HepG2 (cell line): ENCODE data around the gene TNNI3K. TPM values are rescaled to one million over a fixed set of nuclear protein-coding genes. Genes with fewer than 3 reads are reported as not detected.

Source experiments
- ATAC-seq: fragments of 200-7000 bp; cut with Tn5 transposase; 3 replicates; pipeline ENCODE4 v1.9.1; 2020; ENCODE audit warnings: mild to moderate bottlenecking, moderate library complexity
- BruUV-seq: library from RNA; stranded (reverse); fragments of 400-500 nt; replicated peaks from 2 replicates; lab custom pipeline; 2021; lab: Mats Ljungman, UMichigan
- CTCF ChIA-PET: fragments of 300-600 bp; formaldehyde crosslinking; extraction: SDS; loops from one replicate; lab custom pipeline; 2021; ENCODE audit warnings: low total read pairs, inconsistent platforms, low intra/inter-chr PET ratio; lab: Yijun Ruan, JAX
- POLR2A ChIA-PET: fragments of 350-600 bp; sonication (Branson Sonifier 250); formaldehyde crosslinking; loops from one replicate; lab custom pipeline; 2020; ENCODE audit warnings: antibody characterized with exemption, inconsistent platforms; lab: Yijun Ruan, JAX
- DNase-seq: peaks from one replicate; pipeline ENCODE4 v3.0.0-alpha.2; 2015; ENCODE audit warnings: low spot score
- FAIRE-seq: peaks from 3 replicates; lab custom pipeline; 2011; peaks lifted over from hg19 to GRCh38; lab: Jason Lieb, UNC
- H2AFZ ChIP-seq: one replicate; pipeline ENCODE4 v1.6.1; 2011; ENCODE audit warnings: low read length, inconsistent platforms
- H3K27ac ChIP-seq: fragments of 300-600 bp; 3 replicates; pipeline ENCODE4 v1.8.0; 2011; ENCODE audit warnings: mixed run types, mild to moderate bottlenecking, mixed read lengths, low read length, inconsistent platforms; ENCODE audit not compliant: insufficient read depth; ENCODE audit errors: extremely low read length
- H3K27me3 ChIP-seq, 2 experiments: fragments of 200-600 bp in 1 of 2; 2 replicates in 1 of 2; 3 replicates in 1 of 2; pipeline versions ENCODE4 v1.6.0 to v1.8.0; 2011; ENCODE audit warnings: low read length in 2 of 2, mild to moderate bottlenecking in 2 of 2, moderate library complexity in 2 of 2, inconsistent platforms in 1 of 2; ENCODE audit not compliant: insufficient read depth in 2 of 2, control insufficient read depth in 1 of 2
- H3K36me3 ChIP-seq, 2 experiments: fragments of 200-600 bp in 1 of 2; replicated peaks in 1 of 2; 2 replicates in 1 of 2; 3 replicates in 1 of 2; pipeline versions ENCODE4 v1.5.1 to v1.8.0; 2011; ENCODE audit warnings: low read length in 2 of 2, inconsistent platforms in 1 of 2; ENCODE audit not compliant: insufficient read depth in 2 of 2, control insufficient read depth in 1 of 2
- H3K4me1 ChIP-seq: 2 replicates; pipeline ENCODE4 v1.5.1; 2012; ENCODE audit warnings: low read length, inconsistent platforms; ENCODE audit not compliant: insufficient read depth
- H3K4me2 ChIP-seq: 2 replicates; pipeline ENCODE4 v1.6.0; 2011; ENCODE audit warnings: low read depth, low read length, inconsistent platforms
- H3K4me3 ChIP-seq, 3 experiments: fragments of 200-600 bp in 1 of 3; sonication (generic), shearing (Covaris generic) in 1 of 3; replicated peaks in 1 of 3; 2 replicates each; pipeline ENCODE4 v1.5.1; 2011 to 2016; ENCODE audit warnings: low read length in 3 of 3, inconsistent platforms in 2 of 3, low read depth in 2 of 3, mild to moderate bottlenecking in 2 of 3, control low read depth in 1 of 3, mixed read lengths in 1 of 3; ENCODE audit not compliant: insufficient read depth in 1 of 3
- H3K79me2 ChIP-seq: one replicate; pipeline ENCODE4 v1.6.1; 2011; ENCODE audit warnings: low read length, inconsistent platforms; ENCODE audit not compliant: insufficient read depth
- H3K9ac ChIP-seq: 2 replicates; pipeline ENCODE4 v1.6.0; 2011; ENCODE audit warnings: mild to moderate bottlenecking, low read depth, low read length, inconsistent platforms; ENCODE audit not compliant: insufficient read depth
- H3K9me3 ChIP-seq: 2 replicates; pipeline ENCODE4 v1.5.1; 2012; ENCODE audit warnings: mild to moderate bottlenecking, low read length
- H4K20me1 ChIP-seq: 2 replicates; pipeline ENCODE4 v1.6.0; 2011; ENCODE audit warnings: inconsistent platforms, mild to moderate bottlenecking, low read length, moderate library complexity; ENCODE audit not compliant: insufficient read depth
- BHLHE40 ChIP-seq: IDR thresholded peaks from 2 replicates; pipeline ENCODE4 v1.6.1; 2011; ENCODE audit warnings: low read length, improper control_type of control experiment
- GTF3A ChIP-seq: sonication (generic); formaldehyde crosslinking; conservative IDR thresholded peaks from 2 replicates; pipeline ENCODE4 v1.4.0; 2020; ENCODE audit warnings: mild to moderate bottlenecking, missing genetic modification reagents
- HMGA1 ChIP-seq: sonication (generic); formaldehyde crosslinking; conservative IDR thresholded peaks from 2 replicates; pipeline ENCODE4 v1.4.0; 2020; ENCODE audit warnings: missing genetic modification reagents
- ISL2 ChIP-seq: sonication (generic); formaldehyde crosslinking; IDR thresholded peaks from 2 replicates; pipeline ENCODE4 v1.5.0; 2020; ENCODE audit warnings: missing genetic modification reagents
- JUN ChIP-seq: sonication (generic); formaldehyde crosslinking; IDR thresholded peaks from 2 replicates; pipeline ENCODE4 v1.4.0; 2020; ENCODE audit warnings: mild to moderate bottlenecking, missing genetic modification reagents
- KAT8 ChIP-seq: IDR thresholded peaks from 2 replicates; pipeline ENCODE4 v1.6.1; 2016; ENCODE audit warnings: missing genetic modification reagents, missing compliant biosample characterization
- MAFK ChIP-seq, 2 experiments: IDR thresholded peaks in 1 of 2; conservative IDR thresholded peaks in 1 of 2; 2 replicates each; pipeline ENCODE4 v1.6.1; 2011; ENCODE audit warnings: improper control_type of control experiment in 2 of 2, low read length in 2 of 2
- NBN ChIP-seq: fragments of 450-650 bp; conservative IDR thresholded peaks from 2 replicates; pipeline ENCODE4 v1.6.1; 2017
- ZNF276 ChIP-seq: sonication (generic); formaldehyde crosslinking; IDR thresholded peaks from 2 replicates; pipeline ENCODE4 v1.4.0; 2020; ENCODE audit warnings: mild to moderate bottlenecking, low read depth, missing genetic modification reagents
- ZNF362 ChIP-seq: sonication (generic); formaldehyde crosslinking; IDR thresholded peaks from 2 replicates; pipeline ENCODE4 v1.4.0; 2020; ENCODE audit warnings: missing genetic modification reagents, mild to moderate bottlenecking, borderline replicate concordance
- ZNF430 ChIP-seq: sonication (generic); formaldehyde crosslinking; IDR thresholded peaks from 2 replicates; pipeline ENCODE4 v1.9.0; 2021; ENCODE audit warnings: mild to moderate bottlenecking, missing genetic modification reagents
- WGBS: methylation state at CpG from one replicate; pipeline ENCODE4 v1.1.6; 2017; ENCODE audit warnings: low lambda C conversion rate; 5-methylcytosine and 5-hydroxymethylcytosine counted together
- in situ Hi-C: cut with HindIII; loops from 2 replicates; pipeline ENCODE4 v1.10.0; 2017; ENCODE audit warnings: low pct_unique_long_range_greater_than_20kb; ENCODE audit not compliant: extremely low pct_ligation_motif_present
- intact Hi-C: fragments of 100-400 bp; cut with micrococcal nuclease; formaldehyde crosslinking; loops from one replicate; pipeline ENCODE4 v1.10.0; 2022; ENCODE audit not compliant: unreplicated experiment
- polyA plus RNA-seq, 8 experiments: library from polyadenylated mRNA; depleted of rRNA in 3 of 8; stranded (reverse) in 7 of 8; unstranded in 1 of 8; fragments of >200 nt; fragmentation: Illumina TruSeq in 4 of 8; extraction: Trizol in 4 of 8; gene quantifications; 2 replicates each; pipeline versions ENCODE4 v1.2.1 to v1.2.3, GENCODE V29; 2011 to 2016; ENCODE audit warnings: low read depth in 4 of 8, missing spikeins in 1 of 8, mixed read lengths in 1 of 8; ENCODE audit not compliant: insufficient read depth in 1 of 8
- total RNA-seq, 5 experiments: library from RNA; depleted of rRNA; stranded (reverse); fragments of >200 nt; fragmentation: Illumina TruSeq; extraction: Trizol; gene quantifications; 2 replicates each; pipeline ENCODE4 v1.2.3, GENCODE V29; 2016; ENCODE audit warnings: low read depth in 1 of 5
- TF ChIP-seq, protein P1 (sequence below): sonication (generic); formaldehyde crosslinking; IDR thresholded peaks from 2 replicates; pipeline ENCODE4 v1.5.0; 2020; ENCODE audit warnings: missing genetic modification reagents, mild to moderate bottlenecking, borderline replicate concordance

The TNNI3K gene
- total and polyA plus RNA-seq, 2 of the 13 experiments (the other 11 are each of a cell fraction or from before 2014, with no cell fraction given), result 1.1 TPM; not detected in 1

- no peak for TF ChIP-seq ZNF276 (CRISPR knock-in tag)
- TF ChIP-seq HMGA1 (CRISPR knock-in tag), result no peak
- no peak for TF ChIP-seq ISL2 (CRISPR knock-in tag)
- TF ChIP-seq JUN, result no peak
- TF ChIP-seq ZNF430 (CRISPR knock-in tag), result no peak
- TF ChIP-seq, protein P1, sequence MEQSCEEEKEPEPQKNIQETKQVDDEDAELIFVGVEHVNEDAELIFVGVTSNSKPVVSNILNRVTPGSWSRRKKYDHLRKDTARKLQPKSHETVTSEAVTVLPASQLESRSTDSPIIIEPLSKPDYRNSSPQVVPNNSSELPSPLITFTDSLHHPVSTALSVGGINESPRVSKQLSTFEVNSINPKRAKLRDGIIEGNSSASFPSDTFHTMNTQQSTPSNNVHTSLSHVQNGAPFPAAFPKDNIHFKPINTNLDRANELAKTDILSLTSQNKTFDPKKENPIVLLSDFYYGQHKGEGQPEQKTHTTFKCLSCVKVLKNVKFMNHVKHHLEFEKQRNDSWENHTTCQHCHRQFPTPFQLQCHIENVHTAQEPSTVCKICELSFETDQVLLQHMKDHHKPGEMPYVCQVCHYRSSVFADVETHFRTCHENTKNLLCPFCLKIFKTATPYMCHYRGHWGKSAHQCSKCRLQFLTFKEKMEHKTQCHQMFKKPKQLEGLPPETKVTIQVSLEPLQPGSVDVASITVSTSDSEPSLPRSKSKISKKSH (CRISPR knock-in tag), result no peak
- TF ChIP-seq ZNF362 (CRISPR knock-in tag), result no peak
- TF ChIP-seq MAFK (conservative IDR thresholded peaks at IDR 0.05 in 1 of 2, IDR thresholded peaks at IDR 0.05 in 1 of 2; ENCODE audit: low read length in 2 of 2), result no peak
- no peak for TF ChIP-seq KAT8 (CRISPR knock-in tag)
- TF ChIP-seq GTF3A (CRISPR knock-in tag), result no peak
- TF ChIP-seq BHLHE40, result no peak
- TF ChIP-seq NBN, result no peak
- Histone ChIP-seq H3K27ac (no peak overlapping the region), H3K4me3 (no peak overlapping the region), H3K9ac (no peak overlapping the region), H3K79me2 (no peaks in the 10 kb centered on the region), H4K20me1 (no peaks in the 10 kb centered on the region), H3K27me3 (no peaks in the 10 kb centered on the region), H3K4me1 (no peaks in the 10 kb centered on the region), H2AFZ (no peak overlapping the region), H3K4me2 (no peak overlapping the region), H3K9me3 (no peaks in the 10 kb centered on the region), H3K36me3 (no peaks in the 10 kb centered on the region)
- intact Hi-C loops (no loop called here), in situ Hi-C loops (no loop called here)
- 0% methylated on average over 1 of the region's 1 CpG for WGBS
- FAIRE-seq (no peak), ATAC-seq (no peak), DNase-seq (no peak)
- ChIA-PET CTCF (no interaction called here), POLR2A (no interaction called here)
- BruUV-seq, result no TSS peak
Measured at GRCh38 chr1:74437035-74437434, 201.8 kb downstream of the TNNI3K start.
